Measurements from ENCODE around the gene SSNA1. TPM values are rescaled to one million over a fixed set of nuclear protein-coding genes. Genes with fewer than 3 reads are reported as not detected.

The SSNA1 gene
- polyA plus RNA-seq, 1 donor from 2014 or later: 170 TPM

GRCh38 chr9:137157618-137158415 is 30.7 kb upstream of the SSNA1 start:
- TF ChIP-seq POLR2AphosphoS5 (IDR thresholded peaks at IDR 0.05) (no peak), EZH2 (IDR thresholded peaks at IDR 0.05; ENCODE audit: borderline replicate concordance, insufficient read depth, low read length, poor library complexity, severe bottlenecking) (no peak), MXI1 (conservative IDR thresholded peaks at IDR 0.05; ENCODE audit: poor library complexity, severe bottlenecking) (no peak), EP300 (conservative IDR thresholded peaks at IDR 0.05; ENCODE audit: poor library complexity, severe bottlenecking) (no peak), REST (IDR thresholded peaks at IDR 0.05; ENCODE audit: borderline replicate concordance) (no peak), RAD21 (conservative IDR thresholded peaks at IDR 0.05) (no peak), TAF1 (IDR thresholded peaks at IDR 0.05; ENCODE audit: low read depth) (no peak), SMC3 (conservative IDR thresholded peaks at IDR 0.05; ENCODE audit: poor library complexity) (no peak)
- TF ChIP-seq, protein P1, sequence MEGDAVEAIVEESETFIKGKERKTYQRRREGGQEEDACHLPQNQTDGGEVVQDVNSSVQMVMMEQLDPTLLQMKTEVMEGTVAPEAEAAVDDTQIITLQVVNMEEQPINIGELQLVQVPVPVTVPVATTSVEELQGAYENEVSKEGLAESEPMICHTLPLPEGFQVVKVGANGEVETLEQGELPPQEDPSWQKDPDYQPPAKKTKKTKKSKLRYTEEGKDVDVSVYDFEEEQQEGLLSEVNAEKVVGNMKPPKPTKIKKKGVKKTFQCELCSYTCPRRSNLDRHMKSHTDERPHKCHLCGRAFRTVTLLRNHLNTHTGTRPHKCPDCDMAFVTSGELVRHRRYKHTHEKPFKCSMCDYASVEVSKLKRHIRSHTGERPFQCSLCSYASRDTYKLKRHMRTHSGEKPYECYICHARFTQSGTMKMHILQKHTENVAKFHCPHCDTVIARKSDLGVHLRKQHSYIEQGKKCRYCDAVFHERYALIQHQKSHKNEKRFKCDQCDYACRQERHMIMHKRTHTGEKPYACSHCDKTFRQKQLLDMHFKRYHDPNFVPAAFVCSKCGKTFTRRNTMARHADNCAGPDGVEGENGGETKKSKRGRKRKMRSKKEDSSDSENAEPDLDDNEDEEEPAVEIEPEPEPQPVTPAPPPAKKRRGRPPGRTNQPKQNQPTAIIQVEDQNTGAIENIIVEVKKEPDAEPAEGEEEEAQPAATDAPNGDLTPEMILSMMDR (IDR thresholded peaks at IDR 0.05; ENCODE audit: poor library complexity, severe bottlenecking): no peak
- Histone ChIP-seq H3F3A (ENCODE audit: insufficient read depth, low read length, poor library complexity, severe bottlenecking) (no peaks in the 10 kb centered on the region), H3K4me2 (ENCODE audit: low read length) (no peak overlapping the region), H3K79me2 (replicated peaks; ENCODE audit: insufficient read depth, low read length) (no peaks in the 10 kb centered on the region), H3K27me3 (ENCODE audit: insufficient read depth, low read depth, low read length) (peaks cover 76% of the 10 kb centered on the region), H3K4me3 (ENCODE audit: low read length) (no peak overlapping the region), H3K9me2 (ENCODE audit: insufficient read depth, low read length) (no peaks in the 10 kb centered on the region), H2AFZ (ENCODE audit: low read depth, low read length) (no peak overlapping the region), H3K9ac (ENCODE audit: low read length) (no peak overlapping the region), H3K27ac (ENCODE audit: low read length) (no peak overlapping the region), H3K36me3 (ENCODE audit: insufficient read depth, low read length) (no peaks in the 10 kb centered on the region), H3K9me3 (ENCODE audit: low read length) (no peaks in the 10 kb centered on the region), H4K20me1 (ENCODE audit: insufficient read depth) (no peaks in the 10 kb centered on the region)

- Histone ChIP-seq H3F3A (ENCODE audit: insufficient read depth, low read length, poor library complexity, severe bottlenecking) (no peaks in the 10 kb centered on the region), H3K9ac (ENCODE audit: low read length) (no peak overlapping the region), H3K27ac (ENCODE audit: low read length) (no peak overlapping the region), H3K79me2 (replicated peaks; ENCODE audit: insufficient read depth, low read length) (no peaks in the 10 kb centered on the region), H2AFZ (ENCODE audit: low read depth, low read length) (no peak overlapping the region), H3K36me3 (ENCODE audit: insufficient read depth, low read length) (no peaks in the 10 kb centered on the region), H3K9me2 (ENCODE audit: insufficient read depth, low read length) (no peaks in the 10 kb centered on the region), H3K4me3 (ENCODE audit: low read length) (no peak overlapping the region), H4K20me1 (ENCODE audit: insufficient read depth) (no peaks in the 10 kb centered on the region), H3K4me2 (ENCODE audit: low read length) (no peak overlapping the region), H3K27me3 (ENCODE audit: insufficient read depth, low read depth, low read length) (peaks cover 84% of the 10 kb centered on the region), H3K9me3 (ENCODE audit: low read length) (no peaks in the 10 kb centered on the region)
- TF ChIP-seq REST (IDR thresholded peaks at IDR 0.05; ENCODE audit: borderline replicate concordance): no peak
- no peak for TF ChIP-seq MXI1 (conservative IDR thresholded peaks at IDR 0.05; ENCODE audit: poor library complexity, severe bottlenecking)
These were observed 29.9 kb upstream of the SSNA1 start for GRCh38 chr9:137158625-137159024.

Measured in neural cell (in vitro differentiated cells).